Choroid plexus epithelial cell (primary cell): ENCODE results near the gene HOXC5.
A peak's percentile ranks its signal among the peaks of the same experiment; 100 is the strongest.

ENCODE experiments used
- DNase-seq: peaks from one replicate; pipeline ENCODE4 v3.0.0-alpha.2; 2010; ENCODE audit warnings: low read depth
- H3K4me3 ChIP-seq: 2 replicates; pipeline ENCODE4 v1.5.1; 2011; ENCODE audit warnings: low read depth, mild to moderate bottlenecking, control low read depth, low read length, moderate library complexity
- CTCF ChIP-seq: conservative IDR thresholded peaks from 2 replicates; pipeline ENCODE4 v1.5.1; 2011; ENCODE audit warnings: low read depth, mild to moderate bottlenecking, control low read depth, inconsistent platforms, low read length, moderate library complexity

Gene HOXC5

GRCh38 chr12:54082397-54082892, 49.6 kb downstream of the HOXC5 start:
- TF ChIP-seq CTCF, result no peak
- DNase-seq, result peak; percentile 3
- H3K4me3 ChIP-seq, result no peak overlapping the region
